ENCODE data around the gene CNOT6L. TPM values are rescaled to one million over a fixed set of nuclear protein-coding genes. Genes with fewer than 3 reads are reported as not detected.

The CNOT6L gene
- total and polyA plus RNA-seq, 4 donors, result 4.4 to 17.7 (median 10.5) TPM

GRCh38 chr4:77762531-77762930 lies 56.6 kb downstream of the CNOT6L start:
- H3K27ac ChIP-seq (ENCODE audit: low read depth in 1 of 2, low read length in 2 of 2), result no peak overlapping the region
- H3K9me3 ChIP-seq (ENCODE audit: control insufficient read depth in 4 of 4, low read length in 3 of 4), result peaks cover 0 to 12% (median 3%) of the 10 kb centered on the region in 4 donors
- no peak for DNase-seq (ENCODE audit: low spot score)
- no peak overlapping the region for H3K9ac ChIP-seq (ENCODE audit: low read depth in 1 of 2, low read length in 2 of 2)
- no peak overlapping the region for H3K4me3 ChIP-seq (ENCODE audit: low read depth in 1 of 3, low read length in 3 of 3)
- H3K36me3 ChIP-seq (ENCODE audit: control insufficient read depth in 4 of 4, insufficient read depth in 3 of 4, low read depth in 1 of 4, low read length in 3 of 4), result peaks cover 0 to 10% (median 2%) of the 10 kb centered on the region in 4 donors
- TF ChIP-seq YY1 (IDR thresholded peaks at IDR 0.05), result no peak
- no peak for TF ChIP-seq CTCF (IDR thresholded peaks at IDR 0.05; ENCODE audit: low read depth, low read length, missing input control)
- 95% methylated on average over 1 of the region's 1 CpG for WGBS
- H3K27me3 ChIP-seq (ENCODE audit: control insufficient read depth in 4 of 4, insufficient read depth in 4 of 4, low read length in 3 of 4), result no peaks in the 10 kb centered on the region
- H3K4me1 ChIP-seq (ENCODE audit: control insufficient read depth in 4 of 4, insufficient read depth in 4 of 4, low read length in 3 of 4), result no peaks in the 10 kb centered on the region

GRCh38 chr4:77761595-77761994 lies 57.6 kb downstream of the CNOT6L start:
- peaks cover 0 to 12% (median 3%) of the 10 kb centered on the region in 4 donors for H3K9me3 ChIP-seq (ENCODE audit: control insufficient read depth in 4 of 4, low read length in 3 of 4)
- WGBS, result 97% methylated on average over 1 of the region's 1 CpG
- H3K27me3 ChIP-seq (ENCODE audit: control insufficient read depth in 4 of 4, insufficient read depth in 4 of 4, low read length in 3 of 4), result no peaks in the 10 kb centered on the region
- H3K4me1 ChIP-seq (ENCODE audit: control insufficient read depth in 4 of 4, insufficient read depth in 4 of 4, low read length in 3 of 4), result no peaks in the 10 kb centered on the region
- no peak overlapping the region for H3K9ac ChIP-seq (ENCODE audit: low read depth in 1 of 2, low read length in 2 of 2)
- no peak overlapping the region for H3K4me3 ChIP-seq (ENCODE audit: low read depth in 1 of 3, low read length in 3 of 3)
- H3K27ac ChIP-seq (ENCODE audit: low read depth in 1 of 2, low read length in 2 of 2), result no peak overlapping the region
- TF ChIP-seq RXRA (IDR thresholded peaks at IDR 0.05) (no peak), ZBTB33 (IDR thresholded peaks at IDR 0.05) (no peak), GABPA (IDR thresholded peaks at IDR 0.05 in 1 of 2, conservative IDR thresholded peaks at IDR 0.05 in 1 of 2) (no peak), RAD21 (IDR thresholded peaks at IDR 0.05) (no peak), HNF4G (IDR thresholded peaks at IDR 0.05) (no peak), JUND (IDR thresholded peaks at IDR 0.05) (no peak), EGR1 (IDR thresholded peaks at IDR 0.05; ENCODE audit: low read depth in 2 of 2) (no peak), MAX (IDR thresholded peaks at IDR 0.05) (no peak), NR2F2 (IDR thresholded peaks at IDR 0.05) (no peak), TAF1 (conservative IDR thresholded peaks at IDR 0.05) (no peak), YY1 (IDR thresholded peaks at IDR 0.05) (no peak), ATF3 (IDR thresholded peaks at IDR 0.05) (no peak), SP1 (IDR thresholded peaks at IDR 0.05) (no peak), FOXA1 (IDR thresholded peaks at IDR 0.05) (no peak), REST (IDR thresholded peaks at IDR 0.05) (no peak), FOXA2 (IDR thresholded peaks at IDR 0.05) (no peak), HNF4A (conservative IDR thresholded peaks at IDR 0.05) (no peak)
- DNase-seq (ENCODE audit: low spot score), result no peak
- peaks cover 0 to 11% (median 4%) of the 10 kb centered on the region in 4 donors for H3K36me3 ChIP-seq (ENCODE audit: control insufficient read depth in 4 of 4, insufficient read depth in 3 of 4, low read depth in 1 of 4, low read length in 3 of 4)

Measured in liver (tissue), 9 donors.